ENCODE data around the gene TFF2. TPM values are rescaled to one million over a fixed set of nuclear protein-coding genes. Genes with fewer than 3 reads are reported as not detected.

TFF2 gene
- total RNA-seq, 4 donors from 2014 or later = not detected

- ATAC-seq (no peak), DNase-seq (no peak)
- Histone ChIP-seq H3K27ac (no peak overlapping the region), H3K4me1 (no peaks in the 10 kb centered on the region), H3K27me3 (peaks cover 0 to 8% (median 3%) of the 10 kb centered on the region in 3 donors), H3K36me3 (no peaks in the 10 kb centered on the region), H3K9me3 (no peaks in the 10 kb centered on the region), H3K4me3 (no peak overlapping the region)
- in situ Hi-C loops (cut with MboI; ENCODE audit: low sequenced_read_pairs in 4 of 4) (no loop called here), intact Hi-C loops (cut with DNase I; ENCODE audit: low total_unique reads) (no loop called here)
- TF ChIP-seq POLR2A (IDR thresholded peaks at IDR 0.05) (no peak), CTCF (IDR thresholded peaks at IDR 0.05 in 4 of 5, conservative IDR thresholded peaks at IDR 0.05 in 1 of 5) (no peak)
Measured at GRCh38 chr21:42353623-42354022, 2.8 kb upstream of the TFF2 start.

DNA sequence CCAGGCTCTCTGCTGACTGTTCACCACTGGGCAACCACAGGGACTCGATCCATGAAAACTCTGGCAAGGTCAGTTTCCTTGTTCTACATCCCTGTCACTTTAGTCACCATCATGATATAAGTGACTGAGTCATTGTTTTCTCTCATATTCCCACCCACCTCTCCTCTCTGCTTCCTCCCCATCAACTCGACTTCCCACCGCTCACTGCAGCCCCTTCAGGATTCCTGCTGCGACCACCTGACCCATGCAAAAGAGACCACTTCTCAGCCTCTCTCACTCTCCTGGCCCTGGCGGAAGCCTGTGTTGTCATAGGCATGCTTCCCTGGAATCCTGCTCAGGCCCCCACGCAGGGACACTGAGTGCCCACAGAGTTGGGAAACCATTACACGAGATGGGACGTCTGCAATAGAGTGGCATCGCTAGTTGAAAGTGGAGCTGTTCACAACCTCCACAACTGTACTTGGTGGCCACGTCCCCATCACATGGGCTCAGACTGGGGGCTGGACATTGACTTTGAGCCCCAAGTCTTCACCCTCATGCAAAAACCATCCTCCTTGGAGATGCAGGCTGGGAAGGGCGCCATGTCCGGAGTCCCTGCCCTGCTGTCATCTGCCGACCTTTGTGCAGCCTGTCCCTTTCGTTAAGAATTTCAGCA, 1.8 kb upstream of the TFF2 start:
- TF ChIP-seq CTCF (IDR thresholded peaks at IDR 0.05 in 4 of 5, conservative IDR thresholded peaks at IDR 0.05 in 1 of 5) (no peak), POLR2A (IDR thresholded peaks at IDR 0.05) (no peak)
- Histone ChIP-seq H3K4me3 (no peak overlapping the region), H3K36me3 (no peaks in the 10 kb centered on the region), H3K9me3 (no peaks in the 10 kb centered on the region), H3K27ac (no peak overlapping the region), H3K27me3 (peaks cover 0 to 4% (median 0%) of the 10 kb centered on the region in 3 donors), H3K4me1 (no peaks in the 10 kb centered on the region)
- DNase-seq (no peak), ATAC-seq (no peak)
- in situ Hi-C loops (cut with MboI; ENCODE audit: low sequenced_read_pairs in 4 of 4) (no loop called here), intact Hi-C loops (cut with DNase I; ENCODE audit: low total_unique reads) (no loop called here)

DNA sequence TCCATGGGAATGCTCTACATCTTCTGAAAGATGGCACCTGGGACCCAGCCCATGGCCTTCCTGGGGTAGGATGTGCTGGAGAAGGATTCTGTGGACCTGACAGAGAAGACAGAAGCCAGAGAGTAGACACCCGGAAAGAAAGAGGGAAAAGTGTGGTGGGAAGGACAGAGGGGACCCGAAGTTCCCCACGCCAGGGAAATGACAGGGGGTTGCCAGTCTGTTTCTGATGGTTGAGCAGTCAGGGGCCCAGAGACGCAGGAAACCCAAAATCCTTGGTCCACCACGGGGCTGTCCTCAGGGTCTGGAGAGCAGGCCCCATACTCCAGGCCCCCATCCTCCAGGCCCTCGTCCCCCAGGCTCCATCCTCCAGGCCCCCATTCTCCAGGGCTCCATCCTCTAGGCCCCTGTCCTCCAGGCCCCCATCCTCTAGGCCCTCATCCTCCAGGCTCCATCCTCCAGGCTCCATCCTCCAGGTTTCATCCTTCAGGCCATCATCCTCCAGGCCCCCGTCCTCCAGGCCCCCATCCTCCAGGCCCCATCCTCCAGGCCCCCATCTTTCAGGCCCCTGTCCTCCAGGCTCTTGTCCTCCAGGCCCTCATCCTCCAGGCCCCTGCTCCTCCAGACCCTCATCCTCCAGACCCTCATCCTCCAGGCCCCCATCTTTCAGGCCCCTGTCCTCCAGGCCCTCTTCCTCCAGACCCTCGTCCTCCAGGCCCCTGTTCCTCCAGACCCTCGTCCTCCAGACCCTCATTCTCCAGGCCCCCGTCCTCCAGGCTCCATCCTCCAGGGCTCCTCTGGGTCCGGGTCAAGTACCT, 1.0 kb upstream of the TFF2 start:
- Histone ChIP-seq H3K27me3 (peaks cover 0 to 6% (median 4%) of the 10 kb centered on the region in 3 donors), H3K4me1 (no peaks in the 10 kb centered on the region), H3K27ac (no peak overlapping the region), H3K36me3 (no peaks in the 10 kb centered on the region), H3K9me3 (no peaks in the 10 kb centered on the region), H3K4me3 (no peak overlapping the region)
- ATAC-seq (no peak), DNase-seq (no peak)
- in situ Hi-C loops (cut with MboI; ENCODE audit: low sequenced_read_pairs in 4 of 4) (no loop called here), intact Hi-C loops (cut with DNase I; ENCODE audit: low total_unique reads) (no loop called here)
- TF ChIP-seq POLR2A (IDR thresholded peaks at IDR 0.05) (no peak), CTCF (IDR thresholded peaks at IDR 0.05 in 4 of 5, conservative IDR thresholded peaks at IDR 0.05 in 1 of 5) (no peak)

- no peak for DNase-seq
- intact Hi-C loops (cut with DNase I; ENCODE audit: low total_unique reads) = no loop called here
- Histone ChIP-seq H3K4me1 (no peaks in the 10 kb centered on the region), H3K27ac (no peak overlapping the region), H3K4me3 (no peak overlapping the region), H3K27me3 (peaks cover 0 to 6% (median 4%) of the 10 kb centered on the region in 3 donors), H3K36me3 (no peaks in the 10 kb centered on the region), H3K9me3 (no peaks in the 10 kb centered on the region)
- TF ChIP-seq POLR2A (IDR thresholded peaks at IDR 0.05) = no peak
- no peak for TF ChIP-seq CTCF (IDR thresholded peaks at IDR 0.05 in 4 of 5, conservative IDR thresholded peaks at IDR 0.05 in 1 of 5)
- in situ Hi-C loops (cut with MboI; ENCODE audit: low sequenced_read_pairs in 4 of 4) = no loop called here
- no peak for ATAC-seq
Measured at GRCh38 chr21:42350318-42350910, 380 bp downstream of the TFF2 start.

Measured in gastrocnemius medialis (tissue), 4 donors.